ENCODE measurements around the gene TACC3. TPM values are rescaled to one million over a fixed set of nuclear protein-coding genes. Genes with fewer than 3 reads are reported as not detected.

Gene TACC3
- total and polyA plus RNA-seq, 7 donors = 4.3 to 55.9 (median 7.5) TPM

DNA sequence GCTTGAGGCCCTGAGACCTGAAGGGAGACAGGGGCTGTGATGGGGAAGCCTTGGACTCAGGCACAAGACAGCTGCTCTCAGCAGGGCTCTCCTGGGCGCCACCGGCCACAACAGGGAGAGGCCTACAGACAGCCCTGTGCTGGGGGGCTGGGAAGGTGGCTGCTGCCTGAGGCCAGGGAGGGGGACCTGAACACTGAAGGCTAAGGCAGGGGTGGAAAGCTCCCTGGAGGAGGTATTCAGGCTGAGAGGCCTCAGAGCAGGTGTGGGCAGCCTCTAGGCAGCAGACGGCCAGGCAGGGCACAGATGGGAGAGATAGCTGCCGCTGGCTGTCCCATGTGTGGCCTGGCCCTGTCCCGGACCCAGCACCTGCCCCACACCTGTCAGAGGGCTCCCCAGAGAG lies 33.0 kb downstream of the TACC3 start:
- H3K9me3 ChIP-seq = no peaks in the 10 kb centered on the region
- intact Hi-C loops (cut with DNase I) = no loop called here

DNA sequence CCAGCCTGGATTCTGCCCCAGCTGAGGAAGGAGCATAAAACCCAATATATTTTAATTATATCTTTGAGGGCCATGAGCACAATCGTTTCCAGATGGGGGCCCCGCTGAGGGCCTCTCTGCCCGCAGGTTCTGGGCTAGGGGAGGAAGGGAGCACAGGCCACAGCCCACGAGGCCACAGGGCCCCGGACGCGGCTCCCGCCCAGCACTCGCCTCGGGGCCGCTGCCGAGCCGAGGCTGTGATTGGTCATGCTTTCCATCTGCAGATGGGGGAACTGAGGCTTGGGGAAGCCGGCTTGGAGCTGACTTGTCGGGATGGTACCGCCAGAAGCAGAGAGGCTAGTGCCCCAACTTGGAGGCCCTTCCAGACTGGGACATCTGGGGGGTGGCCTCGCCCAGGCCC lies 34.0 kb downstream of the TACC3 start:
- 81 to 88% methylated on average over 17 of the region's 17 CpGs for WGBS, 2 donors
- no peak for DNase-seq
- H3K27me3 ChIP-seq = no peaks in the 10 kb centered on the region
- no peaks in the 10 kb centered on the region for H3K9me3 ChIP-seq
- H3K36me3 ChIP-seq = no peaks in the 10 kb centered on the region
- TF ChIP-seq, protein P1, sequence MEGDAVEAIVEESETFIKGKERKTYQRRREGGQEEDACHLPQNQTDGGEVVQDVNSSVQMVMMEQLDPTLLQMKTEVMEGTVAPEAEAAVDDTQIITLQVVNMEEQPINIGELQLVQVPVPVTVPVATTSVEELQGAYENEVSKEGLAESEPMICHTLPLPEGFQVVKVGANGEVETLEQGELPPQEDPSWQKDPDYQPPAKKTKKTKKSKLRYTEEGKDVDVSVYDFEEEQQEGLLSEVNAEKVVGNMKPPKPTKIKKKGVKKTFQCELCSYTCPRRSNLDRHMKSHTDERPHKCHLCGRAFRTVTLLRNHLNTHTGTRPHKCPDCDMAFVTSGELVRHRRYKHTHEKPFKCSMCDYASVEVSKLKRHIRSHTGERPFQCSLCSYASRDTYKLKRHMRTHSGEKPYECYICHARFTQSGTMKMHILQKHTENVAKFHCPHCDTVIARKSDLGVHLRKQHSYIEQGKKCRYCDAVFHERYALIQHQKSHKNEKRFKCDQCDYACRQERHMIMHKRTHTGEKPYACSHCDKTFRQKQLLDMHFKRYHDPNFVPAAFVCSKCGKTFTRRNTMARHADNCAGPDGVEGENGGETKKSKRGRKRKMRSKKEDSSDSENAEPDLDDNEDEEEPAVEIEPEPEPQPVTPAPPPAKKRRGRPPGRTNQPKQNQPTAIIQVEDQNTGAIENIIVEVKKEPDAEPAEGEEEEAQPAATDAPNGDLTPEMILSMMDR (IDR thresholded peaks at IDR 0.05) = no peak
- TF ChIP-seq POLR2A (IDR thresholded peaks at IDR 0.05) (no peak), EP300 (IDR thresholded peaks at IDR 0.05) (no peak), POLR2AphosphoS5 (IDR thresholded peaks at IDR 0.05) (no peak)
- no peak overlapping the region for H3K4me3 ChIP-seq
- no peaks in the 10 kb centered on the region for H3K4me1 ChIP-seq
- no peak overlapping the region for H3K27ac ChIP-seq
- intact Hi-C loops (cut with DNase I) = no loop called here

More for the DNA sequence above, 33.0 kb downstream of the TACC3 start:
- Histone ChIP-seq H3K27ac (no peak overlapping the region), H3K36me3 (no peaks in the 10 kb centered on the region), H3K4me1 (no peaks in the 10 kb centered on the region), H3K27me3 (no peaks in the 10 kb centered on the region), H3K4me3 (no peak overlapping the region)
- WGBS, 2 donors = 72 to 76% methylated on average over 5 of the region's 5 CpGs
- no peak for DNase-seq
- TF ChIP-seq POLR2A (IDR thresholded peaks at IDR 0.05) (no peak), POLR2AphosphoS5 (IDR thresholded peaks at IDR 0.05) (no peak), EP300 (IDR thresholded peaks at IDR 0.05) (no peak)
- TF ChIP-seq, protein P1 (IDR thresholded peaks at IDR 0.05) = no peak

DNA sequence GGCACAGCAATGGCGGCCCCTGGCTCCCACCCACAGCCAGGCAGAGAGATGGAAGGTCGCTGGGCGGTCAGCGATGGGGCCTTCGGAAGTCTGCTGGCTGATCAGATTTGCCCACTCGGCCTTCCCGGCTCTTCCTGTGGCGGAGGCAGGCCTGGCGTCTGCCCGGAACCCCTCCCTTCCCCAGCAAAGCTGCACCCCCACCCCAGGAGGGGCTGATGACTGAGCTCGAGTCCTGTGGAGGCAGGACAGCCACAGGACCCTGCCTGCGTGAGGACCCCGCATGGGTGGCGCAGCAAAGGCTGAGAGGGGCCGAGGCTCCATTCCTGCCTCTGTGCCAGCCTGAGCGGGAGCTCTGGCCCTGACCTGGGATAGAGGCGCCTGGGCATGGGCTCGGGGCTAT lies 34.8 kb downstream of the TACC3 start:
- no peak overlapping the region for H3K4me3 ChIP-seq
- WGBS, 2 donors = 78 to 79% methylated on average over 18 of the region's 18 CpGs
- TF ChIP-seq POLR2A (IDR thresholded peaks at IDR 0.05) (no peak), POLR2AphosphoS5 (IDR thresholded peaks at IDR 0.05) (no peak), EP300 (IDR thresholded peaks at IDR 0.05) (no peak)
- TF ChIP-seq, protein P1 (IDR thresholded peaks at IDR 0.05) = no peak
- intact Hi-C loops (cut with DNase I) = no loop called here
- H3K4me1 ChIP-seq = no peaks in the 10 kb centered on the region
- no peaks in the 10 kb centered on the region for H3K36me3 ChIP-seq
- no peak for DNase-seq
- no peak overlapping the region for H3K27ac ChIP-seq
- no peaks in the 10 kb centered on the region for H3K9me3 ChIP-seq
- no peaks in the 10 kb centered on the region for H3K27me3 ChIP-seq

DNA sequence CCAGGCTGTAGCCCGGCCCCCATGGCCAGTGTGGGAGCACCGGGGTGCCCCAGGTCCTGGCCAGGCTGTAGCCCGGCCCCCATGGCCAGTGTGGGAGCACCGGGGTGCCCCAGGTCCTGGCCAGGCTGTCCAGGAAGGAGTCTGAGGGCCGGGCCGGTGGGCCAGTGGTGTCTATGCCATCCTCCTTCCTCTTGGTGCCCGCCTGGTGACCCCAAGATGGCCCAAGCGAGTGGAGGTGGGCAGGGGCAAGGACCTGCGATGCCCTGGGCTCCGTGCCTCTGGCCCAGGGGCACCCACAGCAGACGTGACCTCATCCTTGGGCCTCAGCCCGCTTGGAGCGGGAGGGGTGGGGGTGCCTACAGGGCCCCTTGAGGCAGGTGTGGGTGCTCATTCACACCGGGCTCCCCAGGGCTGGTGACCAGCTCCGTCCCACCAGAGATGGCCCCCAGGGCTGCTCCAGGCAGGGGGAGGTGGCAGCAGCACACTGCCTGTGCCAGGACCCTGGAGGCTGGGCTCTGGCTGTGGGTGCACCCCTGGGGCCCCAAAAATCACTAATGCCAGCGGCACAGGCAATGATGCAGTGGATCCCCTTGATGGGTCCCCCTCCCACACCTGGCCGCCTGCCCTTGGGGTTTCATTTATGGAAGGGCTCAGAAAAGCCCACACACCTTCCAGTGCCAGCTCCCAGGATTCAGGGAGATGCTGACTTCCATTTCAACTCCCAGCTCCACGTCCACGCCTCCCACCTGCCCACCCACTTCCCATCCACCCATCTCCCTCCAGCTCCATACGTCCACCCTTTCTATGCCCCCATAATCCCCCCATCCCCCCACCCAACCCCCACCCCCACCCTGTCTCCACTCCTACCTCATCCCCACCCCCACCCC lies 35.8 kb downstream of the TACC3 start:
- 80 to 84% methylated on average over 20 of the region's 20 CpGs for WGBS, 2 donors
- Histone ChIP-seq H3K27ac (no peak overlapping the region), H3K4me1 (no peaks in the 10 kb centered on the region), H3K9me3 (no peaks in the 10 kb centered on the region), H3K4me3 (no peak overlapping the region), H3K36me3 (no peaks in the 10 kb centered on the region), H3K27me3 (no peaks in the 10 kb centered on the region)
- intact Hi-C loops (cut with DNase I) = no loop called here
- DNase-seq = no peak
- TF ChIP-seq POLR2AphosphoS5 (IDR thresholded peaks at IDR 0.05) = no peak
- TF ChIP-seq POLR2A (IDR thresholded peaks at IDR 0.05) = no peak
- TF ChIP-seq, protein P1 (IDR thresholded peaks at IDR 0.05) = no peak
- TF ChIP-seq EP300 (IDR thresholded peaks at IDR 0.05) = no peak
